Erythroblast (primary cell): ENCODE results near the gene ADGRV1.

Source experiments
- DNase-seq, 2 experiments: peaks; one replicate each; lab custom pipeline; 2025; lab: John Stamatoyannopoulos, UW
- GATA1 ChIP-seq: IDR thresholded peaks from 2 replicates; pipeline ENCODE4 v1.6.1; 2011; ENCODE audit warnings: low read depth, mild to moderate bottlenecking, control low read depth, low read length, moderate library complexity
- POLR2A ChIP-seq: IDR thresholded peaks from 2 replicates; pipeline ENCODE4 v1.6.1; 2011; ENCODE audit warnings: mild to moderate bottlenecking, low read length

The ADGRV1 gene

GRCh38 chr5:91140657-91141056 lies 582.1 kb downstream of the ADGRV1 start:
- TF ChIP-seq POLR2A (no peak), GATA1 (no peak)
- DNase-seq, result no peak

DNA sequence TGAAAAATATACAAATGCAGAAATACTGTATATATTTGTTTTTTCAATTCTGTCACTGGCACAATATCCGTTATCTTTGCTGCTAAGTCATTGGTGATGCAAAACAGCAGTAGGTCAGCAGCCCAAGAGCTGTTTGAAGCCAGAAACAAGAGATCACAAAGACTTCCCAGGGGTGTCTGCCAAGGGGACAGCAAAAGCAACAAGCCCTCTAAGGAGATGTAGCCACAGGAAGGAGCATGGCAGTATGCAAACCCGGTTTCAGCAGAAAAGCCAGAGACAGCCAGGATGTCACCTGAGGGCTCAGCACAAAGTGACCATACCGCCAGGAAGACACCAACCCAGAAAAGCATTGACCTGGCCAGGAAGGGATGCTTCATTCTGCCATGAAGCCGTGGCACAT lies 583.0 kb downstream of the ADGRV1 start:
- no peak for DNase-seq

DNA sequence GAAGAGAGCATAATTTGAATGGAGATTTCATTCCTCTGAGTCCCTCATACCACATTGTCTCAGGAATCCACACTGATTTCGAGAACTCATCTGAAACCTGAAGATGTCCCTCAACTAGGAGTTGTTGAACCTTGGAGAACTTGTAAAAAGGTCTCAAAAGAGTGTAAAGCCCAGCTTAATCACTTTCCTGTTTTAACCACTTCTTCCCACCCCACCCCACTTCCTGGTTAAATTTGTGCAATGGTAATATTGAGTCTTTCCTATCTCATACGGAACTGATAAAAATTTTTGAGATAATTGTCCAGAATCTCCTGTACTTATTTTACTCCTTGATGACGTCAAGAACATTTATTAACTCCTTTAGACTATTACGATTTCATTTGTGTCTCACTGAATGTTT lies 583.8 kb downstream of the ADGRV1 start:
- TF ChIP-seq POLR2A (no peak), GATA1 (no peak)
- DNase-seq, result no peak

More for the DNA sequence above, 583.0 kb downstream of the ADGRV1 start:
- TF ChIP-seq POLR2A (no peak), GATA1 (no peak)

GRCh38 chr5:91142819-91143218 lies 584.2 kb downstream of the ADGRV1 start:
- DNase-seq, result no peak

GRCh38 chr5:91143840-91144239 lies 585.2 kb downstream of the ADGRV1 start:
- no peak for DNase-seq
- TF ChIP-seq GATA1 (no peak), POLR2A (no peak)

More at GRCh38 chr5:91142819-91143218, 584.2 kb downstream of the ADGRV1 start:
- no peak for TF ChIP-seq GATA1
- TF ChIP-seq POLR2A, result no peak

GRCh38 chr5:91144491-91145332 lies 586.1 kb downstream of the ADGRV1 start:
- no peak for DNase-seq
- no peak for TF ChIP-seq GATA1
- no peak for TF ChIP-seq POLR2A

DNA sequence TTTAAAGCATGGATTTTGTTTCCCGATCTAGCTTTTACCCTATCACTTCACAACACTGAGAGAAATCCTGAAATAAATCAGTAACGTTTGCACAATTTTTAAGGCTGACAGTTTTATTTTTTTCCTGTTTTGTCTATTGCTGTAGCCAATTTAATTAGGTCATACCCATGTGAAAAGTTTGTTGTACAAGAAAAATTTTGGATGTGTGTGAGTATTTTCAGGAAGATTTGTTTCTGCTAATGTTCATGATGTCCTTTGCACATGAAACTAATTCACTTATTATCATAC lies 586.7 kb downstream of the ADGRV1 start:
- DNase-seq, result no peak
- TF ChIP-seq POLR2A (no peak), GATA1 (no peak)

- DNase-seq, result no peak
Observed at GRCh38 chr5:91146230-91146629, 587.6 kb downstream of the ADGRV1 start.

GRCh38 chr5:91146905-91147600 lies 588.5 kb downstream of the ADGRV1 start:
- DNase-seq, result no peak
- no peak for TF ChIP-seq GATA1
- TF ChIP-seq POLR2A, result no peak

More at GRCh38 chr5:91146230-91146629, 587.6 kb downstream of the ADGRV1 start:
- TF ChIP-seq POLR2A (no peak), GATA1 (no peak)

DNA sequence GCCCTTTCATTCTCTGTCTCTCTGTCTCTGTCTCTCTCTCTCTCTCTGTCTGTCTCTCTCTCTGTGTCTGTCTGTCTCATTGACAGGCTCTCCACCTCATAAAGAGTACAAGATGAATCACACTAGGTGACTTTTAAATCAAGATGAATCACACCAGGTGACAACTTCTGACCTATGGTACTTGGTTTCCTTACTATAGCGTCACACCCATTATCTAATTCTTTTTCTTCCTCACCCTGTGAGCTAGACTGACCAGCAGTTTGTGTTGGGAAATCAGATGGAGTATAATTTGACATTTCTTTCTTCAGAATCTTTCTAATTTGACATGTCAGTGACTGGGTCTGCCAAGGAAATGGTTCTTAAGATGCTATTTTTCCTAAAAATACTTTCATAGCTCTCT lies 591.6 kb downstream of the ADGRV1 start:
- TF ChIP-seq POLR2A (no peak), GATA1 (no peak)
- DNase-seq, result no peak

GRCh38 chr5:91150636-91151035 lies 592.0 kb downstream of the ADGRV1 start:
- no peak for TF ChIP-seq POLR2A
- TF ChIP-seq GATA1, result no peak
- DNase-seq, result no peak

DNA sequence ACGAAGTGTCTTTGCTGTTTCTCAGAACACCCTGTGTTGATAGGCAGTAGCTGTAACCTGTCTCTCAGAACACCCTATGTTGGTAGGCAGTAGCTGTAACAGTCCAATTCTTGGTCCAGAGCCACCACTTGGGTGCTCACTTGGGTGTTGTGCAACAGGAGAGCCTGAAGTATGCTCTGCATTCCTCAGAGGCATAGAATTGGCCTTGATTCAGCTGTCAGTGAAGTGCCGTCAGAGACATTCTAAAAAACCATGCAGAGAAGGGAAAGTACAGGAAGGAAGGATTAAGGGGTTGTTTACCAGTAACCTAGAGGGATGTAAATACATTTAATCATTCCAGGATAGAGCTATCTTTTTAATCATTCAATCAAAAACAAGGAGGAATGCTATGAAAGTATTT lies 593.4 kb downstream of the ADGRV1 start:
- DNase-seq, result no peak

GRCh38 chr5:91154338-91154737 lies 595.7 kb downstream of the ADGRV1 start:
- DNase-seq, result no peak
- TF ChIP-seq GATA1 (no peak), POLR2A (no peak)

More for the DNA sequence above, 593.4 kb downstream of the ADGRV1 start:
- no peak for TF ChIP-seq POLR2A
- TF ChIP-seq GATA1, result no peak

DNA sequence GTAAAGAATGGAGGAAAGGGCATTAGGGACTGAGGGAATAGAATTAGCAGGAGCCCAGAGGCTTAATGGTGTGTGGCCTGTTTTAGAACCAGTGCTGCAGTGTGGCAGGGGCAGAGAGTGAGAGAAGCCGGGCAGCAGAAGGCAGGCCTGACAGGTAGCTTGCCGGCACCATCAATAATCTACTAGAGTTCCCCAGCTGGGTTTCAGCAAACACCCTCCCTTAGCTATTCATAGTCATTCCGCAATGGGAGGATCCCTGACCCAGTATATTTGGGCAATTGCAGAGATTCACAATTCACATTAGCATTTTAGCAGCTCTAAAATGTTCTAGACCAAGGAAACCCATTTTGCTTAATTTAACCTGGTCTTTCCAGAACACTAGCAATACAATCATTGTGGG lies 596.7 kb downstream of the ADGRV1 start:
- TF ChIP-seq POLR2A (no peak), GATA1 (no peak)
- no peak for DNase-seq

DNA sequence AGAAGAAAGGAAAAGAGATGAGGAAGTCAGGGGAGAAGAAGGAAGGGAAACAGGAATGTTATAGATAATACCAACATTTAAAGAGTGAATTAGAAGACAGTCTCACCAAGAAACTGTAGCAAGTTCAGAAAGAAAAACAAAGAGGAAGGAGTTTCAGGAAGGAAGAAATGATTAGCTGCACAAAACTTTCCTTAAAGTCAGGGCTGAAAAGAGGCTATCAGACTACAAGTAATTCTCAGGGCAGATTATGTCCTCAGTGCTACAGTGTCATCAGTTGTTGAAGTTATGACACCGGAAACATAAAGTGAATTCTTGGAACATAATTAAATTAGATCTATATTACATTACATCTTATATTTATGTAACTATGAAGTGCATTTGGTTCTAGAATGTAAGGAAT lies 597.6 kb downstream of the ADGRV1 start:
- DNase-seq, result no peak
- TF ChIP-seq POLR2A, result no peak
- no peak for TF ChIP-seq GATA1
